HPDE6-E6E7 (cell line): ENCODE results near the gene PTEN.

Source experiments
- DNase-seq: peaks from one replicate; pipeline ENCODE4 v3.0.0; 2011; ENCODE audit warnings: missing footprints; ENCODE audit errors: extremely low spot score

The PTEN gene

DNA sequence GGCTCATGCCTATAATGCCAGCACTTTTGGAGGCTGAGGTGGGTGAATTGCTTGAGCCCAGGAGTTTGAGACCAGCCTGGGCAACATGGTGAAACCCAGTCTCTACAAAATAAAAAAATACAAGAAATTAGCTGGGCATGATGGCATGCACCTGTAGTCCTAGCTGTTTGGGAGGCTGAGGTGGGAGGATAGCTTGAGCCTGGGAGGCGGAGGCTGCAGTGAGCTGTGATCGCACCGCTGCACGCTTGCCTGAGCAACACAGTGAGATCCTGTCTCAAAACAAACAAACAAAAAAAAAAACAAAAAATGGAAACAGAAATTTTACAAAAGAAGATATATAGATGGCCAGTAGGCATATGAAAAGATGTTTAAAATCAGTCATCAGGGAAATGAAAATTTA is 57.1 kb downstream of the PTEN start:
- no peak for DNase-seq

DNA sequence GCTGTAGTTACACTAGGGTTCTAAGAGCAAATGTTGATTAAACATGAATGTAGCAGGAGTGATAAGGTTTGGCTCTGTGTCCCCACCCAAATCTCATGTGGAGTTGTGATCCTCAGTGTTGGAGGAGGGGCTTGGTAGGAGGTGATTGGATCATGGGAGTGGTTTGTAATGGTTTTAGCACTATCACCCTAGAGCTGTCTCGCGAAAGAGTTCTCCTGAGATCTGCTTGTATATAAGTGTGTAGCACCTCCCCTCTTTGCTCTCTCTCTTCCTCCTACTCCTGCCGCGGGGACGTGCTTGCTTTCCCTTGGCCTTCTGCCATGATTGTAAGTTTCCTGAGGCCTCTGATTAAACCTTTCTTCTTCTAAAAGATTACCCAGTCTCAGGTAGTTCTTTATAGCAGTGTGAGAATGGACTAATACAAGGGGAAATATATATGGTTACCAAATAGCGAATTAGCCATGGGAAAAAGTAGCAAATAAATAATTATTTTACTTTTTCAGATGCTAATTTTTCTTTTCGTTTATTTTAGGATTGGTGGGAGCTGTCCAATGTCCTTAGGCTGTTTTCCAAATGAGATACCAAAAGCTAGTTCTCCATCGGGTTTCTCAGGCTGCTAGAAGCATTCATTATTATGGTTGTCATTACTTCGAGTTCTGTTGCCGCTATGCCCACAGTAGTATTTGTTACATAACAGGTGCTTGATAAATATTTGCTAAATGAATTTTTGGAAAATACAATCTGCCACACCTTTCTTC is 58.7 kb downstream of the PTEN start:
- no peak for DNase-seq

DNA sequence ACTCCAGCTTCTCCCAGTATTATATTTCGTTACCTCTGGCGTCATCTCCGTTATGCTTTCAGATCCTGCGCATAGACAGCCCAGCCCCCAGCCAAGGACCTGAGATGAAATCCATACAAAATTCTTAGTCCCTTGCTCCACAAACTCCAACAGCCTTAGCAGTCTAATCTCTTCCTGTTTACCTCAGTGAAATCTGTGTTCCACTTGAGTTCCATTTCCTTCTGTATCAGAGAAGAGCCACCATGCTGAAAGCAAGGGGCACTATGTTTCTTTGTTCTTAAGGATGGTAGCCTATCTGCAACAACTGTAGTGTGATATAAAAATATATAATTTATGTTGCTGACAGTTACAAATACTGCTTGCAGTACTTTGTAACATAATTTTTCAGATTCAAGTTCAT is 59.8 kb downstream of the PTEN start:
- DNase-seq: no peak

DNA sequence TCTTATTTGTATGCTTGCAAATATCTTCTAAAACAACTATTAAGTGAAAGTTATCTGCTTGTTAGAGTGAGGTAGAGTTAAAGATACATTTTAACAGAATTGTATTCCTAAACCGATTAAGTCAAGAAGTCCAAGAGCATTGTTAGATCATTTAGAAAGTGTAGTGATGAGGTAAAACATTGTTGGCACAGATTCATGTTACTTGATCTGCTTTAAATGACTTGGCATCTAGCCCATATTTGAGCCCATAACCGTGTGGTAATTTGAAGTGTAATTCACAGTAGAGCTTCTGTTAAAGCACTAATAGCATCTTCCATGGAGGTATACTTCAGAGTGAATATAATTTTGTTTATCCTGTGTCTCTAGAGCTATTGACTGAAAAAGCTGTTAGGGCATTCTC is 62.1 kb downstream of the PTEN start:
- no peak for DNase-seq

DNA sequence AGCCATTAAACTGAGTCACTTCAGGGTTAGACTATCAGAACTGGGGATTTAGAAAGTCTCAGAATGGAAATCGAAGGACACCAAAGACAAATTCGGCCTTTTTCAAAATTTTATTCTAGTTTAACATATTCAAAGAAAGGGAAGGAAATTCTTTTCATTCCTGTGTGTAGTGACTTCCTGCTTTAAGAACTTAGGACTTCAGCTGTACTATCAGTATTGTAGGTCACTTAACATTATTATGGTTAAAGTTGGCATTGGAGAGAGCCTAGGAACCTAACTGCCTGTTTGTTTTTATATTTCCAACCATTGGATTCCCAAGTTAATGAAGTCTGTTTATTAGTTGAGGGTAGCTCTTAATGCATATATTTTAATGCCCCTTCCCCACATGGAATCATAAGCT is 63.7 kb downstream of the PTEN start:
- DNase-seq: no peak

DNA sequence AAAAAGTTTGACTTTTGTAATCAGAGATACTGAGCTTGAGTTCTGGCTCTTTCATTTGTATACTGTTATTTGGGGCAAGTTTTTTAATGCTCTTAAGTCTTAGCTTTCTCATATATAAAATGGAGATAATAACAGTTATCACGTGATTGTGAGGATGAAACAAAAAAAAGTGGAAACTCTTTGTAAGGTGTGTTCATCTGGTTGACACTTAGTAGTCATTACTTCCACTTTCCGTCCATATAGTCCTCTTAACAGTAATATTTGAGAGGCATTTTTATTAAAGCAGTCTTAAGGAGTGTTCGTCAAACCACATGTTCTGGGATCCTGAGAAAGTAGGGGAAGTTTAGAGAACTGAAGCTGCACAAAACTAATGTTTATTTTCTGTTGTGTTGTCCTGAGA is 65.6 kb downstream of the PTEN start:
- DNase-seq: no peak

DNA sequence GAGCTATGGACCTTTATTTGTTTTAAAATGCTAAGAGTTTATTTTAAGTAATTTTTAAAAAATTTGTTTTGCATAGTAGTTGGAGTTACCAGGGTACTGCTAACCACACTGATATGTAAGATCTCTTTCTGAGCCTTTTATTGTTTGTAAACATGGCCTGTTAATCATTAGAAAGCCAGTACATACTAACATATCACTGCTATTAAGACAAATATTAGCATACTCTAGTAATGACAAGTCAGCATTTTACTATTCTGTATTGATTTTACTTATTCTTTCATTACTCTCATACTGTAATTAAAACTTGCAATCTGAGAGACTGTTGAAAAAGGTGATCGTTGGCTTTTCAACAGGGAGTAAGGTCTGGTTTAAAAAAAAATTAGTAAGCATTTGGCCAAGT is 66.7 kb downstream of the PTEN start:
- no peak for DNase-seq

DNA sequence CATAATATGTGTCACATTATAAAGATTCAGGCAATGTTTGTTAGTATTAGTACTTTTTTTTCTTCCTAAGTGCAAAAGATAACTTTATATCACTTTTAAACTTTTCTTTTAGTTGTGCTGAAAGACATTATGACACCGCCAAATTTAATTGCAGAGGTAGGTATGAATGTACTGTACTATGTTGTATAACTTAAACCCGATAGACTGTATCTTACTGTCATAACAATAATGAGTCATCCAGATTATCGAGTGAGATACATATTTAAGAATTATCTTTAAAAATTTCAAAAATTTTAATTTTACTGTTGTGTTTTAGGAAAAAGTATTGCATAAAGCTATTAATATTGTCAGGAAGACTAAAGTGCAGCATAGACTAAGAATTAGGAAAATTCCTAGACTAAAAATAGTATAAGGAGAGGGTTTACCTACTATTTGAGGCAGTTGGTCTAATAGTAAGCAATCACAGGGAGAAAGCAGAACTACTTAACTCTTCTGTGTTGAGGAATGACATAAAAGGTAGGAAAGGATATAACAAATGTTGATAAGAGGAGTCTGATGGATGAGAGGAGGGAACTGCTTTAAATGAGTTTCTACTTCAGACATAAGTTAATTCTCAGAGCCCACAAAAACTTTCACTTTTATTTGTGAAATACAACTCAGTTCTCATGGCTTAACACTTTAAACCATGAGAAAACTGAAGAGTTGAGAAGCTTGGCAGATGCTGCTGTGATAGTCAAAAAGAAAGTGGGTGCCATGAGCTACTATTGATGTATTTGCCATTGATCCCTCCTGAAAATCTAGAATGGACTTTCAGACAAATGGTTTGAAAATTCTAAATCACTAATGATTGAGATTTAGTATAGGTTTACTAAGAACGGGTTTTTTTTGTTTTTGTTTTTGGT is 67.8 kb downstream of the PTEN start:
- no peak for DNase-seq

DNA sequence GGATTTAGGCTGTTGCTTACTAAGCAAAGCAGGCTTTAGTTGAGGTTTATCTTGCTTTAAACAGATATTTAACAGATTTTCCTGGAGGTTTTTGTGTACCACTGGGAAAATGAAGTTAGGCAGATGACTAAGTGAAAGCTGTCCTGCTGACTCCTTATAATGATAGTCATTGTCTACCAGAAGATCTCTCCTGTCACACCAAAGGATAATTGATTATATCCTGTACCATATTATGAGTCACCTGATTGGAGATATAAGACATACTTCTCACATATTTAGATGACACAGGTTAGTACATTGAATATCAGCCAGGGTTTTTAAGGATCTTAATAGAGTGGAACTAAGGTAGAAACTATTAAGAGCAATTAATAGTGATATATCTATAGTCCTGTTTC is 68.4 kb downstream of the PTEN start:
- no peak for DNase-seq

DNA sequence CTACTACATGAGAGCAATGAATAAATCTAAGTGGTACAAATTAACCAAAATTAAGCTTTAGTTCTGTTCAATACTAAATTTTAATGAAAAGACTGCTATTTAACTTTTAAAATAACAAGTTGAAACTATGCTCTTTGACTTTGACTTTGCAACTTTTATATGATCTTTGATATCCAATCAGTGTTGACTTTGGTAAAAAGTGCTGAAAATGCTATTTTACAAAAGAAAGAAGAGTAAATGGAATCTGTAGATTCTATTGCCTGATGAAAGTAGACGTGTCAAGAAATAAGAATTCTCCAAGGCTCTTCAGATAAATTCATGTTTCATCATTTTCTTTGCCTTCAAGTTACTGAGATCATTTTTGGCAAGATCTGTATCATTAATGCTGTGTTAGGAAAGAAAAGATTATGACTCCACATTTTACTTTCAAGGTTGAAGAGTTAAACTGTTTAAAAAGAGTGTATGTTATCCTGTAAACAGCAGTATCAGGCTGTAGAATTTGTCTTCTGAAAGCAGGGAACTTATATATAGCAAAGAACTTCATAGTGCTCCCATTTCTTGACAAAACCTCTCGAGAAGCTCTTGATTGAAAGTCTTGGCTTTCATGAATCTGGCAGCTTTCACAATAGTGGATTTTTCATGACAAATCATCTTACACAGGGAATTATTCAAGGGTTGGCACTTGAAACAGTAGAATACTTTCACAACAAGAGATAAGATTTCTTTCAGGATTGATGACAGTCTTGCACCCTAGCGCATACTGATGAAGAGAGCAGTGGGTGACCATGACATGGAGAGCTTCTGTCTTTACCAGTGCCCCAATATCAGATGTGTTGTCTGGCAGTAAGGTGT is 72.1 kb downstream of the PTEN start:
- DNase-seq: no peak

DNA sequence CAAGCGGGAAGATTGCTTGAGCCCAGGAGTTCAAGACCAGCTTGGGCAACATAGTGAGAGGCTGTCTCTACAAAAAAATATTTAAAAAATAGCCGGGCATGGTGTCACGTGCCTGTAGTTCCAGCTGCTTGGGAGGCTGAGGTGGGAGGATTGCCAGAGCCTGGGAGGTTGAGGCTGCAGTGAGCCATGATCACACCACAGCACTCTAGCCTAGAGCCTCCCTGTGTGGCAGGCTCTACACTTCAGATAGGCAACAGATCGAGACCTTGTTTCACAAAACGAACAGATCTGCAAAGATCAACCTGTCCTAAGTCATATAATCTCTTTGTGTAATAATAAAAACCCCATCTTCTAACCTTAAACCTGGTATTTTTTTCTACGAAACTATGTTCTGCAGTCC is 76.8 kb downstream of the PTEN start:
- DNase-seq: no peak

DNA sequence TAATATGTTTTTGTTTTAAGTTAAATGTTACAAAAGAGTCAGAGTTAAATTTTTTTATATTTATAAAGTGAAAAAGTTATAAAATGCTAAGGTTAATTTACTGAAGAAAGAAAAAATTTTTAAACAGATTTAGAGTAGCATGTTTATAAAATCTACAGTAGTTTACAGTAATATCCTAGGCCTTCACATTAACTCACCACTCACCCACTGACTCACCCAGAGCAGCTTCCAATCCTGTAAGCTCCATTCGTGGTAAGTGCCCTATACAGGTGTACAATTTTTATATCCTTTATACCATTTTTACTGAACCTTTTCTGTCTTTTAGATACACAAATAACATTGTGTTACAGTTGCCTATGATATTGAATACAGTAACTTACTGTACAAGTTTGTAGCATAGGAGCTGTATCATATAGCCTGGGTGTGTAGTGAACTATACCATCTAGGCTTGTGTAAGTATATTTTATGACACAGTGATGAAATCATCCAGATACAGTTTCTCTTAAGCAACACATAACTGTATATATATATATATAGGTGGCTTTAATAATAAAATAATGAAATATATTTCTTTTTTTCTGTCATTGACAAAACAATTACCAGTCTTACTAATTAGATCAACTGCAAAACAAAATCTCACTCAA is 79.6 kb downstream of the PTEN start:
- no peak for DNase-seq

DNA sequence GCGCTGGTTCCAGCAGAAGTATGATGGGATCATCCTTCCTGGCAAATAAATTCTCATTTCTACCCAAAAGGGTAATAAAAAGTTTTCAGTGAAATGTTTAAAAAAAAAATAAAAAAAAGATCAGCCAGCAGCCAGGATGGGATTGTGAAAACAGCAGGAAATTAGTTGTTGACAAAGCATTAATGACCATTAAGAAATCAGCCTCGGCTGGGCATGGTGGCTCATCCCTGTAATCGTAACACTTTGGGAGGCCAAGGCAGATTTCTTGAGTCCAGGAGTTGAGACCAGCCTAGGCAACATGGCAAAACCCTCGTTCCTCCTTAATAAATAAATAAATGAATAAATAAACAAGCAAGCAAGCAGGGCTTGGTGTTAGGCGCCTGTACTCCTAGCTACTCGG is 82.6 kb downstream of the PTEN start:
- no peak for DNase-seq

DNA sequence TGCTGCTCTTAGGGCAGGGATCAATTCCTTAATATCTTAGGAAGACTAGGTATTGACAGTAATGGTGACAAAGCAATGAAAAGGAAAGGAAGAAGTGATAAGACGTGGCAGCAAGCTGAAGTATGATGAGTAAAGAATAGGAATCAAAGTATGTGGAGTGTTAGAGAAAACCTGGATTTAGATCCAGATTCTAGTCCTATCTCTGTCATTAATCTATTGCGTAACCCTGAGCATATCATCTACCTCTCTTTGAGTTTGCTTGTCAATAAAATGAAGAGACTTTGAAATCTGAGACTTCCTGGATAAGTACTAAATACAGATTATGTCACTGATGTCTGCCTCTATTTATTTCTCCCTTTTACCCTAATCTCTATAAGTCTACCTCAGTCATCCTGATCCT is 89.2 kb downstream of the PTEN start:
- DNase-seq: no peak

DNA sequence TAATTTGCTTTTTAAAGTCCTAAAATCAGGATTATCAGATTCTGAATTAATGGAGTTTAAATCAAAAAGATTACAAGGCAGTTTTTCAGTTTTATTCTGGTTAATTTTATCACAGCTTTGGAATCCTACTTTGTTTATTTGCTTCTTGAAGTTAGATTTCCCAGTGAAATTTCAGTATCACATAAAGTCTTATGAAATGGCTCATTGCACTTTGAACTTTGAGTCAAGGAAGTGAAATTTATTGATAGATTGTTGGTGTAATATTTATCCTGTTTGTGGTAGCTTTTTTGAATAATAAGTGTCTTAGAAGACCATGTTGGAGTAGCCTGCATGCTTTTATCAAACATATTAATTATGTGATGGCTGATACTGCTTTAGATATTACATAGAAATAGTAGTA is 92.6 kb downstream of the PTEN start:
- DNase-seq: no peak

DNA sequence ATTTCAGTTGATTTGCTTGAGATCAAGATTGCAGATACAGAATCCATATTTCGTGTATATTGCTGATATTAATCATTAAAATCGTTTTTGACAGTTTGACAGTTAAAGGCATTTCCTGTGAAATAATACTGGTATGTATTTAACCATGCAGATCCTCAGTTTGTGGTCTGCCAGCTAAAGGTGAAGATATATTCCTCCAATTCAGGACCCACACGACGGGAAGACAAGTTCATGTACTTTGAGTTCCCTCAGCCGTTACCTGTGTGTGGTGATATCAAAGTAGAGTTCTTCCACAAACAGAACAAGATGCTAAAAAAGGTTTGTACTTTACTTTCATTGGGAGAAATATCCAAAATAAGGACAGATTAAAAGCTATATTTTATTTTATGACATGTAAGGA is 94.3 kb downstream of the PTEN start:
- DNase-seq: no peak

DNA sequence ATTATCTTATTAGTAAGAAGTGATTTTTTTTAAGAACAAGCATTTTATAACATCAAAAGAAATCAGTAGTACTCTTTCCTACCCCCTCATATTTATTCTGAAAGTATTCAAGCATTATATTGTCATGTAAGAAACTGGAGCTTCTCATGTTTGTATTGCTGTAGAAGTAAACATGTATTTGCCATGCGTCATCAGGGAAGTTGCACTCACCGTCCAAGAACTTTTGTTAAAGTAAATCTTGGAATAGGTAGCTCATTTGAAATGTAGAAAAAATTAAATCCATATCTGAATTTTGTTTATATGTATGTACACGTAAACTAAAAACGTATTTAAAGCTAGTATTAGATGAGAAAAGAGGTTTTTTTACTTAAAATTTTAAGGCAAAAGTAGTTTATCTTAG is 96.8 kb downstream of the PTEN start:
- peak; percentile 17 for DNase-seq

DNA sequence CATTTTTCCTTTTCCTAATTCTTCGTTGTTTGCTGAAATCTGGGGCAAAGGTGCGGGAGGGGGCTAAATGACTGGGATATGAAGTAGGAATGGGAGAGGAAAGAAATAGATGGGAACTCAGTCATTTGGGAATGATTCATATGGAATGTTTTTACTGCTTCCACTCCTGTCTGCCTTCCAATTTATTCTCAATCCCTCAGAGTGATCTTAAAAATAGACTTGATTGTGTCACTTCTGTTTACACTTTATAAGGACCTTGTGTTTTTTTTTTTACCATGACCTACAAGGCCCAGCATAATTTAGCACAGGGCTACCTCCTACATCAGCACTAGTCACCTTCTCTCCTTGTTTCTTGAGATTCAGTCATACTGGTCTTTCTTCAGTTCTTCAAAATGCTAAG is 97.9 kb downstream of the PTEN start:
- DNase-seq: no peak

DNA sequence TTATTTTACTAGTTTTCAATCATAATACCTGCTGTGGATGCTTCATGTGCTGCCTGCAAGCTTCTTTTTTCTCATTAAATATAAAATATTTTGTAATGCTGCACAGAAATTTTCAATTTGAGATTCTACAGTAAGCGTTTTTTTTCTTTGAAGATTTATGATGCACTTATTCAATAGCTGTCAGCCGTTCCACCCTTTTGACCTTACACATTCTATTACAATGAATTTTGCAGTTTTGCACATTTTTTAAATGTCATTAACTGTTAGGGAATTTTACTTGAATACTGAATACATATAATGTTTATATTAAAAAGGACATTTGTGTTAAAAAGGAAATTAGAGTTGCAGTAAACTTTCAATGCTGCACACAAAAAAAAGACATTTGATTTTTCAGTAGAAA is 103.0 kb downstream of the PTEN start:
- DNase-seq: no peak

DNA sequence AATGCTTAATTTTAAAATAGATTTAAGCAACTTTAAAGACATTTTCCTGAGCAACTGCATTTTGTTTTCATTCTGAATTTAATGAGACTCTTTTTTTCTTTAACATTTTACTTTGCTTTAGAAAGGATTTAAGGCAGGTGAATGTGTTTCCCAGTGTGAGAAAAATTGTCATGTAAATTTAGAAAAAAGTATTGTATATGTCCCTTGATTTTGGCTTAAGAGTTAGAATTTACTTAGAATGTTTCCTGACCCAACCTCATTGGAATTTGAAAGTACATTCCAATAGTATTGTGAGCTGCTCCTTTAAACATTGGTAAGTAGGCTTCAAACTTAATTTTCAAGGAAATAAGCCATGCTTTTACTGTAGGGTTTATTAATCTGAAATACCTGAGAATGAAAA is 110.2 kb downstream of the PTEN start:
- no peak for DNase-seq

DNA sequence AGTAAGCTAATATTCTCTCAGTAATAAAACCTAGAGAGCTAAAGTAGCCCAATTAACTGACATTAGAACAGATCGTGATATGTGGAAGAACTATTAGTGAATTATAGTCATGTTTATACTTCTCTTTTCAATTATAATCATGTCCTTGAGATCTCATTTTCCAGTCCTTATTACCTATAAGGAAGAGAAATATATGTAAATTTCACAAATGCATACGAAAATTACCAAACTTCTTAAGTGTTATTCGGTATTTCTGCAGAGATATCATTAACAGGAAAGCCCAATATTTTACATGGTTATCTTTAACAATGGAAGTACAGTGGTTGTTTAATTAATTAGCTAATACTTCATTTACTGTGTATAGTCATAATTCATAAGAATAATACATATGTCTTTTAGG is 110.7 kb downstream of the PTEN start:
- DNase-seq: no peak

DNA sequence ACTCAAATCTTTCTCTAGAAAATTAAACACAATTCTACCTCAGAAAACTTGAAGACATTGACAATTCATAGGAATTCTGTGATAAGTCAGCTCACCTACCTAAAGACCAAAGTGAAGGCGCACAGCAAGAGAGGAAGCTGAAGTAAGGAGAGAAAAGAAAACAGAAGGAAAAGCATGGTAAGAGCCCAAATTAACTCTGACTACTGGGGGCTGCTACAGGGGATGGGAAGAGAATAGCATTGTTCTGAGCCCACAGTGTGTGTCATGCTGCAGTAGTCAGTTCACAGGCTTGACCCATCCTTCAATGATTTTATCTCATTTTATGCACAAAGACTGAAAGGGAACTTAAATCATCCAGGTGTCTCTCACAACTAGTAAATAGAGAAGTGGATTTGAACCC is 111.3 kb downstream of the PTEN start:
- no peak for DNase-seq
